GM12864 (cell line): ENCODE measurements around the gene EEFSEC.

ENCODE experiments used
- DNase-seq: peaks from one replicate; pipeline ENCODE4 v3.0.0-alpha.2; 2011; ENCODE audit warnings: low read depth
- H3K4me3 ChIP-seq: 2 replicates; pipeline ENCODE4 v1.5.1; 2011; ENCODE audit warnings: mild to moderate bottlenecking, low read depth, low read length, control low read depth
- TF ChIP-seq, protein P1 (sequence below): IDR thresholded peaks from 2 replicates; pipeline ENCODE4 v1.5.1; 2011; ENCODE audit warnings: low read depth, mild to moderate bottlenecking, moderate library complexity, low read length, control low read depth, inconsistent platforms; ENCODE audit errors: missing control alignments

The EEFSEC gene

DNA sequence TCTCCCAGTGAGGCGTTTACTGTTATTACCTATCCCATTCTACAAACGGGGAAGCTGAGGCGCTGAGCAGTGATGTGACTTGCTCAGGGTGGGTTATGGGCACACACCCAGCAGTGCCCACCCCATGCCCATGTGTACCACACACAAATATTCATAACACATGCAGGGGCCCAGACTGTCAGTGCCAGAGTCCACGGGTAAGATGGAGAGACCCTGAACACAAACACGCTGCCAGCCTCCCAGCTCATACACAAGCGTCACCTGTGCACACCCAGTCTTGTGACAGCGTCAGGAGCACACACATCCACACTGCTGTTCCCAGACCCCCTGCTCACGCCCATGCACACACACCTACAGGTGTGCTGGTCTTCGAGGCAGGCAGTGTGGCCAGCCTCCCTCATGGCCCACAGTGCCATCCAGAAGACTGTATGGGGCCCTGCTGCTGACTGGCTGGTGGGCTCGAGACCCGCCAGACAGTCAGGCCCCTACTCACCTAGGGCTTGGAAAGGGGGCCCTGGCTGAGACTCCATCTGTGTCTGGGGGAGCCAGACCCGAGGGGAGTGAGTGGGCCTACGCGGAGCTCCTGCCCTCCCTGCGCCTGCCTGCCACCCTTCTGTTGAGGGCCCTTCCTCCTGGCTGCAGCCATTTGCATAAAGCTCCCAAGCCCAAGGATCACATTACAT, 274.0 kb downstream of the EEFSEC start:
- H3K4me3 ChIP-seq: no peak overlapping the region
- no peak for DNase-seq
- TF ChIP-seq, protein P1, sequence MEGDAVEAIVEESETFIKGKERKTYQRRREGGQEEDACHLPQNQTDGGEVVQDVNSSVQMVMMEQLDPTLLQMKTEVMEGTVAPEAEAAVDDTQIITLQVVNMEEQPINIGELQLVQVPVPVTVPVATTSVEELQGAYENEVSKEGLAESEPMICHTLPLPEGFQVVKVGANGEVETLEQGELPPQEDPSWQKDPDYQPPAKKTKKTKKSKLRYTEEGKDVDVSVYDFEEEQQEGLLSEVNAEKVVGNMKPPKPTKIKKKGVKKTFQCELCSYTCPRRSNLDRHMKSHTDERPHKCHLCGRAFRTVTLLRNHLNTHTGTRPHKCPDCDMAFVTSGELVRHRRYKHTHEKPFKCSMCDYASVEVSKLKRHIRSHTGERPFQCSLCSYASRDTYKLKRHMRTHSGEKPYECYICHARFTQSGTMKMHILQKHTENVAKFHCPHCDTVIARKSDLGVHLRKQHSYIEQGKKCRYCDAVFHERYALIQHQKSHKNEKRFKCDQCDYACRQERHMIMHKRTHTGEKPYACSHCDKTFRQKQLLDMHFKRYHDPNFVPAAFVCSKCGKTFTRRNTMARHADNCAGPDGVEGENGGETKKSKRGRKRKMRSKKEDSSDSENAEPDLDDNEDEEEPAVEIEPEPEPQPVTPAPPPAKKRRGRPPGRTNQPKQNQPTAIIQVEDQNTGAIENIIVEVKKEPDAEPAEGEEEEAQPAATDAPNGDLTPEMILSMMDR: no peak

- H3K4me3 ChIP-seq: no peak overlapping the region
- TF ChIP-seq, protein P1: no peak
- no peak for DNase-seq
Observed at GRCh38 chr3:128427872-128428822, 274.9 kb downstream of the EEFSEC start.

DNA sequence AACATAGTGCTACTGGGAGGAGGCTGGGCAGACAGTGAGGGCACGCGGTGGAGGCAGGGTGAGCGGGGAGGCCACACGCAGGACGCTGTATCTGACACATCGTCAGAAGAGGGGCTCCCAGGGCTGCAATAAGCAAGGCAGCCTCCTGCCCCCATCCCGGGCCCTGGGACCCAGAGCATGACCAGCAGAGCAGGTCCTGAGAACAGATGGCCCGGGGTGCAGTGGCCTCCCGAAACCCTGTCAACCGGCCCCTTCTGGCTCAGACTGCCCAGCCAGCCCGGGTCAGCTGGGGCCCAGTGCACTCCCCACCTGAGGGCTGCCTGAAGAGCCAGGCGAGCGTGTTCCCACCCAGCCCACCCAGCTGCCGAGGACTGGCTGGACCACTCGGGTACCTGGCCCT, 276.0 kb downstream of the EEFSEC start:
- no peak overlapping the region for H3K4me3 ChIP-seq
- DNase-seq: no peak
- TF ChIP-seq, protein P1: no peak

GRCh38 chr3:128429751-128430150, 276.5 kb downstream of the EEFSEC start:
- TF ChIP-seq, protein P1: no peak
- no peak overlapping the region for H3K4me3 ChIP-seq
- no peak for DNase-seq

DNA sequence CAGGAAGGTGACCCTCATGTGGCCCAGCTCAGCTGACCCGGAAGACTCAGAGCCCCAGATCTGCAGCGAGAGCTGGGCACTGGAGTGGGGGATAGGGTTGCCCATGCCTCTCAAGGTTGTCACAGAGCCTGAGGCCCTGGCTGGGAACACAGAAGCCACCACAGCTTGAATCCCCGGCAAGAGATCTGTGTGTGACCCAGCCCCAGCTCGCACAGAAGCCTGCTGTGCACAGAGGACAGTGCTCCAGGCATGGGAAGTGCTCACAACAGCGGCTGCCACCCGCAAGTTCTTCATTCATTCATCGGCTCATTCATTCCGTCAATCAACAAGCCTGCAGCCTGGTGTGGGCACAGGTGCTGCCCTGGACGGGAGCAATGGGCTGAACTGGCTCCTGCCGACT, 277.0 kb downstream of the EEFSEC start:
- DNase-seq: no peak
- TF ChIP-seq, protein P1: no peak
- no peak overlapping the region for H3K4me3 ChIP-seq

GRCh38 chr3:128430731-128431130, 277.4 kb downstream of the EEFSEC start:
- no peak overlapping the region for H3K4me3 ChIP-seq
- TF ChIP-seq, protein P1: no peak
- DNase-seq: no peak
